GM19043 (cell line): ENCODE measurements around the gene GBA3.

Experiments
- ATAC-seq: cut with Tn5 transposase; IDR thresholded peaks from one replicate; pipeline ENCODE4 v1.9.1; 2021; ENCODE audit warnings: low read depth; ENCODE audit not compliant: unreplicated experiment

The GBA3 gene

DNA sequence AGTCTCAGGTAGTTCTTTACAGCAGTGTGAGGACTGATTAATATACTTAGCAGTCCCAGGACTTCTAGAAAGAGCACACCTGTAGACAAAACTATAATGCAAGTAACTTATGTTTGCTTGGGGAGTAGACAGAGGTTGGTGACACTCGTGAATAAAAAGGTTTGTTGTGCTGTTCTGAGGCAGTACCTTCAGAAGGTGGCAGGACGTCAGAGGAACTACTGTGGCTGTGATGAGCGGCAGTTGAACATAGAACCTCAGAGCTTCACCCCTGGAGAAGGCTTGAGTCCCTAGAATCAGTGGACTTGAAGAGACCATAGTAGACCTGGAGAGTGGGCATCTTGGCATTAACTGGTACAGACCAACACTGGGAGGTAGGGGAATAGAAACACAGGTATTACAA, 3.3 kb upstream of the GBA3 start:
- no peak for ATAC-seq

DNA sequence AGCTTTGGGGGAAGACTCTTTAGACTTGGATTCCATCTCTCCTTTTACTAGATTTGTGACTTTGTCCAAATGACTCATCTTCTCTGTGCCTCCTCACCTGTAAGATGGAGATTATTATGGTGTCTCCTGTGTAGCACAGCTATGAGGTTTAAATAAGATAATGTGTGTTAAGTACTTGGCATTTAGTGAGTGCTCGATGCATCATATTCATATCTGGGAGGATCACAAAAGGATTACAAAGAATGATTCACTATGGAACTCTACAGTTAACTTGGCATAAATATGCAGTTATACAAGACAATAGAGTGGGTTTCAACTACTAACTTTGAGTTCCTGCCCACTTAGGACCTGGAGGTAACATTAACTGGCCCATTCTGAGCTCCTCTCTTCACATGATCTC, 2.3 kb downstream of the GBA3 start:
- ATAC-seq = no peak

DNA sequence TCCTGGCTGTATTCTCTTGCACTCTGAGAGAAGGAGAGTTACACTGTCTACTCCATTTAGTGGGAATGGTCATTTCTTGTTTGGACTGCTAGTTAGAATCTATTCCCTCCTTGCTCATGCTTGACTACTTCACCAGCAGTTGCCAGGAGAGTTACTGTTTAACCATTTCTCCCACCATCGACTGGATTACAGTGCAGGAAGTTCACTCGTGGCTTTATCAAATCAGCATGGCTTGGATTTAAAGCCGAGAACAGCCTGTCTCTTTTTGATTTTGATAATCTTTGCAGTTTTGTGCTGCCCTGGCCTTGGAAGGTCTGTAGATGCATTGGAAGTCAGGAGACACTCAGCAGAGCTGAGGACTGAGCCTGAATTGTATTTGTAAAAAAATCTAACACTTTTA, 3.2 kb downstream of the GBA3 start:
- no peak for ATAC-seq

DNA sequence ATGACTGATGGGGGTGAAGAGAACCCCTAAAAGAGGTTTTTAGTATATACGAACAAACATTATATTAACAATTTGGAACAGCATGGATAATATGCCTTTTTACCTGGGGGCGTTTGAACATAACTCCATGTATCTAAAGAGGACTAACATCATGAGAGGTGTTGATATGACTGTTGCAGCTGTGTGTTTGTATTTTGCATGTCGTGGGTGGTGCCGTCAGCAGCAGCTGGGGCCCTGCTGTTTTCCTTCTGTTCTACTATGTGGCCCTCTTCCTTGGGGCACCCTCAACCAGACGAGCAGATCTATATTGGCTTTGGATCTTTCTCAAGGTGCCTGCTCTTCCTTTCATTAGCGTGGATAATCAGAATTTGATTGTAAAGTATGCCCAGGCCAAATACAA, 11.2 kb downstream of the GBA3 start:
- ATAC-seq = no peak

DNA sequence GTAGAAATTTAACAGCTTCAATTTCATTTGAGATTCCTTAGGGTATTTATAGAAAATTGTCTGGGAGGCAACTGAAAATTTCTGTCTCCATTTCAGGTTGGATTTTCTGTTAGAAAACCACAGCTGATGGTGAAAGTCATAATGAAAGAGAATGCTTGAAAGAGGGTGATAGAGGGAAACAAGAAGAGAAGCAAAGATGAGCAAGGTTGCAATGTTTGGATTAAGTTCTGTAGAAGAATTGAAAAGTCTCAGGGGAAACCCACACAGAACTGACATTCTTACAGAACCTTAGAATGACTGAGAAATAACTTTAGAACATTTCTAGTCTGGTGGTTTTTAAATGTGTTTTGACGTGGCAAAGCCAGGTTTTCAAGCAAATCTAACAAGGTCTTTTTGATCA, 14.7 kb downstream of the GBA3 start:
- no peak for ATAC-seq

DNA sequence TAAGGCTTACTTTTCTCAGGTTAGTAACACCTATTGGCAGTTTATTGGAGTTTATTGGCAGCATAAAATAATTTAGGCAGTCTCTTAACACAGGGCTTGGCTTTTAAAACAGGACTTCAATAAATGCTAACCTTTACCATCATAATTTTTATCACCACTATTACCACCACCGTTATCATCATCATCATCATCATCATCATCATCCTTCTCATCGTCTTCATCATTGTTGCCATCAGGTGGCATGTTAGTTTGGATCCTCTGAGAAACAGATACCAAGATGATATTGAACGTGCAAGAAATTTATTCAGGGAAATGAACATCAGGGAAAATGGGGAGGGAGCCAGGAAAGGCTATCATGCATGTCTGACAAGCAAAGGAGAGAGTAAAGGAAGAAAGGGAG, 16.2 kb downstream of the GBA3 start:
- ATAC-seq = no peak

DNA sequence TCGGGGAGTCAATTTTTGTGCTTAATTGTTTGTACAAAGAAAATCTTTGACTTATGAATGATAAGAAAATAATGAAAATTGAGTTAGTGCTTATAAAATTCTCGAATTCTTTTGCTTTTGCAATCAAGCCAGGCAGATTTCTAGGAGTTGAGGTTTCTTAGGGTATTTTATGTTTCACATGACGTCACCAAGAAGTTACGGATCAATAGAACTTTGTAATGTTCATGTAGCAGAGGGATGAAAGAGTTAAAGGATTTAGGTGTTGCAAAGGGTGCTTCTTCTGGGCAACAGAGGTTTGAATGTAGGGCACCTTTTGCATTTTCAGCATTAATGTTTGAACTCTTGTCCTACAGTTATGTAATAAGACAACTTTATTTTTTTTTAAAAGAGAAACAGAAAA, 19.4 kb downstream of the GBA3 start:
- ATAC-seq = no peak

DNA sequence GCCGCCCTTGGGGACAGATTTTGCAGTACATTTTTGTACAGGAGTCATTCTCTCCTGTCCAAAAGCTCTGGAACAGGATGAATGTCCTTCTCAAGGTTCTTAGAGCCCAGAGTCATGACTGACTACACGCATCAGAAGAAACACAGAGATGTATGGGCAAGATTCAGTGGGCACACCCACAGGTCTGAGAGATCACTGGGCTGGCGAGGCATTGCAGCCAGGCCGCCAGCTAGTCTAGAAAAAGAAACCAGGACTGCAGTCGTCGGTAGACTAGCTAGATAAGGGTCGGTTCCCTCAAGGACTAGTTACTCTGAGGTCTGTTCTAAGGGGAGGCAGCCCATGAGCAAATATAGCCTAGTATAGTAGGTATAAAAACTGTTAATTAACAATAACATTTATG, 19.8 kb downstream of the GBA3 start:
- ATAC-seq = no peak

DNA sequence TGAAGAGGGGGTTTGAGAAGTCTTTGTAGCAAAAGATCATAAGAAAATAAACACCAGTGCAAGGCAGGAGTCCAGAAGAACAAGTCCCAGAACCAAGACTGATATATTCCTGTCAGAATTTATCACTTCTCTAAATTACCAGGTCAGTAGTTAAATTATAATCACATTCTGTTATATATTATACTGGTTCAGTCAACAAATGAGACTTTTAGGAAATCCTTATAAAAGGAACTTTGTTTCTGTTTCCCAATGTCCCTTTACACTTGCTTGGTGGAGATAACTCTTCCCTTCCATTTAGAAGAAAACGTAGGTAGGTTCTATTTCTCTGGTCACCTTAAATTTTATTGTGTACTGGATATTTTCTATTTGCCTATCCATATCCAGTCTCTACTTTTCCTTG, 21.1 kb downstream of the GBA3 start:
- no peak for ATAC-seq

DNA sequence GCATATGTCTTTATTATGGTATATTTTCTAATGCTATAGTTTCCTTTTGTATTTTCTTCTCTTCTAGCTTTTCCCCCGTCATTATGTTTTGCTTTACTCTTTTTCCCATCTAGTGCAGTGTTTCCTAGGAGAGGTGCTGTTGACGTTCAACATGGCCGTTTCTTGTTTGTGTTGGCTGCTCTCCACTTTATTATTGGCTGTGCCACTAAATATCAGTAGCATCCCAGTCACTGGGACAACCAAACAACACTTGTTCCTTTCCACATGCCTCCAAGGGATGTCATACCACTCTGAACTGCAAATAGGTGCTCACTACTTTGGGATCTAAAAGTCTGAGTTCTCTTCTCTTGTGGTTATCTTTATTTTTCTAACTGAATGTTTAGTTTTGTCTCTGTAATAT, 26.5 kb downstream of the GBA3 start:
- no peak for ATAC-seq

DNA sequence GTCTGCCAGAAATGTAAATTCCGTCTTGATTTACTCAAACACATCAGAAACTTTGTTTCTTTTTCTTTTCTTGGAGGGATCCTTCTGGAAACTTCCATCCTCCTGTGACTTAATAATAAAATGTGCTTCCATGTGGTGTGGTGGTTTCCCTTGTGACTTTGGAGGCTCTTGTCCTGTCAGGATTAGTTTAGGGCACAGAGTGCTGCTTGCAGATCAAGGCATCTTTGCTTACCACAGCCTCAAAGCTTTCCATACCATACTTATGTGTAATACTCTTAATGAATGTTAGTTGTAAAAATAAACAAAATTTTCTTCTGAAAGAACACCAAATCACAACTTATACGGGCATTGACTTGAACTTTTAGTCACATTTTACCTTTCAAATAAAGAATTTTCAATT, 27.4 kb downstream of the GBA3 start:
- ATAC-seq = no peak

DNA sequence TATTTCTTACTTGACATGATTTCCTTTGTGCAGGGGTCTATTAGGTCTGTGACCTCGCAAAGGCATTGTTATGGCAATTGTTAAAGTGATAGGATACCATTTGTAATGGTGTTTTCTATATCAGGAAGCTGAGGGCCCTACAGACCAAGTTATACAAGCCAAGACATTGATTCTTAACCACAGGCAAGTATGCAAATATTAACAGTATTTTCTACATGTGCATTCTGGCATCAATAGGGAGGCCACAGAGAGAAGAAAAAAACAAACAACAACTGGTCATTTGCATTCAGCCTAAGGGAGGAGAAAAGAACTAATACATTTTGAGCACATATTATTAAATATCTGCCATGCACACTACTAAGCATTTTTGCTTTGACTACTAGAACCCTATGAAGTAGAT, 28.5 kb downstream of the GBA3 start:
- no peak for ATAC-seq

DNA sequence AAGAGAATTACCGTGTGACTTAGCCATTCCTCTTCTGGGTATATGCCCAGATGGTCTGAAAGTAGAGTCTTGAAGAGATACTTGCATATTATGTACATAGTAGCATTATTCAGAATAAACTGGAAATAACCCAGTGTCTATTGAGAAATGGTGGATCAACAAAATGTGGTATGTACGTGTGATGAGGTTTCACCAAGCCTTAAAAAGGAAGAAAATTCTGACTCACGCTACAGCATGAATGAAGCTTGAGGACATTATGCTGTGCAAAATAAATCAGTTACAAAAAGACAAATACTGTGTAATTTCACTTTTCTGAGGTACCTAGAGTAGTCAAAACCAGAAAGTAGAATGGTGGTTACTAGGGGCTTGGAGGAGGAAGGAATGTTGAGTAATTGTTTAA, 37.3 kb downstream of the GBA3 start:
- ATAC-seq = no peak

DNA sequence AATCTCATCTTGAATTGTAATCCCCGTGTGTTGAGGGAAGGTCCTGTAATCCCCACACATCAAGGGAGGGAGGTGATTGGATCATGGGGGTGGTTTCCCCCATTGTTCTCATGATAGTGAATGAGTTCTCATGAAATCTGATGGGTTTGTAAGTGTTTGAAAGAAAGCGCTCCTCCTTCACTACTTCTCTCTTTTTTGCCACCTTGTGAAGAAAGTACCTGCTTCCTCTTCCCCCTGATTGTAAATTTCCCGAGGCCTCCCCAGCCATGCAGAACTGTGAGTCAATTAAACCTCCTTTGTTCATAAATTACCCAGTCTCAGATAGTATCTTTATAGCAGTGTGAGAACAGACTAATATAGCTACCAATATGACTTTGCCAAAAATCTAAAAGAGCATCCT, 41.1 kb downstream of the GBA3 start:
- ATAC-seq = no peak

DNA sequence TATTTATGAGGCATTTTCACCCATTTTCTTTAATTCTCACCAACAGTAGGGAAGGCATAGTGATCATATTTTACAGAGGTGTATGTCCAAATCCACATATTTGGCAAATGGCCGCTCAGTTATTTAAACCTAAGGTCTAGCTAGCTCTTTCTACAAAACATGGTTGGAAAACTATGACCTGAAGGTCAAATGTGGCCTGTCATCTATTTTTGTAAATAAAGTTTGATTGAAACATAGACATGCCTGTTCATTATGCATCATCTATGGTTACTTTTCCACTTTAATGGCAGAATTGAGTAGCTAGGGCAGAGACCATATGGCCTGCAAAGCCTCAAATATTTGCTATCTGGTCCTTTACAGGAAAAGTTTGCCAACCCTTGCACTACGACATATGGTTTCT, 44.2 kb downstream of the GBA3 start:
- ATAC-seq = no peak

DNA sequence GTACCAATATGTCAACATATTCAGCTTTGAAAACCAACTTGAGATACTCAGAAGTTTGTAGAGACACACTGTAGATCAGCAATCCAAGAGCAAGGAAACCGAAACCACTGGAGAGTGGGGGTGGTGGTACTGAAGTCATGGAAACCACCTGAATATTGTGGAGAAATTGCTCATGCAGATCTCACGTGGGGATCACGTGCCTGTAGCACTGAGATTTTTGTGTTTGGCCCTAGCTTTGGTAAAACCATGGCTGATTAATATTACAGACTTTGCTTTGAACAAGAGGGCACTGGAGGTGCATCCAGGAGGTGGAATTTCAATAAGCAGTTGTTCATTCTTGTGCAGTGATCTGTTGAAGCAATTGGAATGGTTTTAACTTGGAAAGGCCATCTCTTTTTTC, 47.2 kb downstream of the GBA3 start:
- no peak for ATAC-seq

DNA sequence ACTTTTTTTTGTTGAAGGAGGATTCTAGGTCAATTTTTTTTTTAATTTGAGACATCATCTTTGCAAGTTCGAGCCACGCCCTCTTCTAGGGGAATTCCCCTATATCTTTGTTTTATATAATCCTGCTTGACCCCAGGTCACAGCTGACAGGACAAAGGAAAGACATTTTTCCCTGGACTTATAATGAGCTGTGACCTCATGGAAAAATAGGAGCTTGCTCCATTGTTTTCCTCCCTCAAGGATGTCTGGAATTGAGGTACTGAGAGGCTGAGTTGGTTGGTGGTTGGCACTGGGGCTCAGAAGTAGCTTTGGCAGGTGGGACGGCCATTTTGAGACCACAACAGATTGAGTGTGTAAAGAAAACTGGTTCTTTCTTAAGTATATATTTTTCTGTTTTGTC, 49.0 kb downstream of the GBA3 start:
- ATAC-seq = no peak

DNA sequence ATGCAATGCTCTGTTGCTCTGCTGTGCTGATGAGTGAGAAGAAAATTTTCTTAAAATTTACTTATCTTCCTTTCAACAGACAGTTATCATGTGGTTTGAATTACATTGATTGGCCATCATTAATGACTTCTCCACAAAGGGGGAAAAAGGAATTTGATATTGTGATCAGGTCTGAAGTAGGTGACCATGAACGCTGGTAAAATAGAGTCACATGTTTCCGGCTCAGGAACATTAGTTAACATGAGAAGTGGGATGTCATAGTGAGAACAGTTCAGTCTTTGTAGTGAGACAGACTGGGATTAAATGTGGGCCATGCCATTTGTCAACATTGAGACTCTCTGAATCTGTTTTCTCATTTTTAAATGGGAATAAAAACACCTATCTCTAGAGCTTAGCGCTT, 50.6 kb downstream of the GBA3 start:
- no peak for ATAC-seq

DNA sequence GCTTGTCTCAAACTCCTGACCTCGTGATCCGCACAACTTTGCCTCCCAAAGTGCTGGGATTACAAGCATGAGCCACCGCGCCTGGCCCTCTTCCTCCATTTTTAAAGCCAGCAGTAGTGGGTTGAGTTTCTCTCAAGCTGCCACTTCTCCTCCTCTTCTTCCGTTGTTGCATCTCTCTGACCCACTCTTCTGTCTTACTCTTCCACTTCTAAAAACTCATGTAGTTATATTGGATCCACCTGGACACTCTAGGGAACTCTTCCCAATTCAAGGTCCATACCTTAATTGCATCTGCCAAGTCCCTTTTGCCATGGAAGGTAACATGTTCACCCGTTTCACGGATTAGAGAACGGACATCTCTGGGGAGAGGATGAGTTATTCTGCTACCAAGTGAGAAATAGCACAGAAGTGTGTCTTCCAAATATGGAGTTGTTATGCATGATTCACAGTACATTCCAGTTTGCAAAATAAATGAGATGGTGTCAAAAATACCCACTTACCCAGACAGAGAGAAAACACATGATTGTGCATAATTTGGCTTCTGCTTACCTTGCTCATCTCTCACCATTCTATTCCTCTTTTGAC, 51.8 kb downstream of the GBA3 start:
- no peak for ATAC-seq

DNA sequence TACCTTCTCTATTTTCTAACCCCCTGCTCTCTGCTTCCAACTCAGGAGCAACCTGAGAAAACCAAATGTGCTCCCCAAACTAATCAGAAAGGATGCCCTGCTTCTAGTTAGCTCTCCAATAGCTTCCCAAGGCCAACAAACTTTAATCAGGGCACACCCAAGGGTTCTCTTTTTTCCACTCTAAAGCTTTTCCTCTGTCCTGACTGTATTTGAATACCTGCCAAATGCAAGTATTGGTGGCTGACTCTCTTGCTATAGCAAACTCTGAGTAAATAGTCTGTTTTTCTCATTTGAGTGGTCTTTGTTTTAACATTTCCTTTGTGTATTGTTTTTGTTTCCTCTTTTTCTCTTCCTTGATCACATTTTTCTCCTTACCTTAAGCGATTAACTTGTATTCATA, 52.5 kb downstream of the GBA3 start:
- ATAC-seq = no peak

DNA sequence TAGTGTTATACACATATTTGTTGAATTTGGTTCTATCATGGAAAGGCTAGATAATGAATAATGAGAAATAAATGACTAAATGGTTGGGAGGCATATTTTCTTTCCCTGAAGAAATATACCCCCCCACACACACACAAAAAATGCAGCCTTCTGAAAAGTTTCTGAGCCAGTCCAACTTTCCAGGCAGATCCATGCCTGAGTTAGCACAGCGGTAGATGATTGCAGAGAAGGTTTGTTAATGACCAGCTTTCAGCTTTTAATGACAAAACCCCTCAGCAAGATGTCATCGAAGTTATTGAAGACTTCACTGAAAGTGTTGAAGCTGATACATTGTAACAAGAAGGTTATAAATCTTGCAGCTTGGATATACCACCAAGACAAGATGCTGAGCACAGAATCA, 61.4 kb downstream of the GBA3 start:
- ATAC-seq = no peak

DNA sequence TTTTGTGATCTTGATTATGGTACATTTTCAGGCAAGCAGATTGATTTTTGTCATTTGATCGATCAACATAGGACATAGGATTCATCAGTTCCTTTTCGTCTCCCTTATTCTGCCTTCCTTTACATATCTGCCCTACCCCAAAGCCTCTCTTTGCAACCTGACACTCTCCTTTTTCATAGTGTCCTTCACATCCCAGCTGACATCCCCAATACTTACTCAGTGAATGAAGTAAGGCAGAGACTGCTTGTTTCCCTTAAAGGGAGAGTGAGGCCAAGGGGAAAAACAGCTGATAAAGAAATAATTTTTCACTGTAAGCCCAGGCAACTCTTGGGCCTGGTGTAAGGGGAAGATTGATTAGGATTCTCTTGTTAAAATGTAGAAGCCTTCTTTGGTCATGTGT, 69.8 kb downstream of the GBA3 start:
- no peak for ATAC-seq

DNA sequence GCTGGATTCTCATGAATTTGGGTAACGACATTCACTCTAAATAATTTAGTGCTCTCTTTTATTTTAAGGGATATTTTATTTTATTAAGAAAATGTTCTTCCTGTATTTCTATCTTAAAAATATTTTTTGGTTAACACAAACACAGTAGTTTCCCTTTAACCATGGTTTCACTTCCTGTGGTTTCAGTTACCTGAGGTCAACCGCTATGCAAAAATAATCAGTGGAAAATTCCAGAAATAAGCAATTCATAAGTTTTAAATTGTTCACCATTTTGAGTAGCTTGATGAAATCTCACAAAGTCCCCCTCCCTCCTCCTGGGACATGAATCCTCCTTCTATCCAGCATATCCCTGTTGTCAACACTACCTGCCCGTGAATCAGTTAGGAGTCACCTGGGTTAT, 71.4 kb downstream of the GBA3 start:
- ATAC-seq = no peak

DNA sequence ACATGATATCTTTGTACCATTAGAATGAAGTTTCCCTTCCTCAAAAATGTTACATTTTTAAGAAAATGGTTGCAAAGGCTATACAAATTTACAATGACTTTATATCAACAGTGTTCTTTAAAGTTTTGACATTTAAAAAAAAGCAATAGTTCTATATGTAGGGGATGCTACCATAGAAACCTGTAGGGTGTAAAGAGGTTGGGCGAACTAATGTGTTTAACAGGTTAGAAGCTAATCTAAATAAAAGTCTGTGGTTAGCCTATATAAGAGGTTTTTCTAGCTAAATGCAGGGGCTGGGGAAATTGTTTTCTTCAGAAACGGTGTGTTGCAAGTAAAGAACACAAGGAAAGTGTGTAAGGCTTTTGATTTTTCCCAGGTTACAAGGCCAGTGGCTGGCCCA, 73.3 kb downstream of the GBA3 start:
- no peak for ATAC-seq
